Lung (tissue), 12 donors: ENCODE measurements around the gene APBB2. TPM values are rescaled to one million over a fixed set of nuclear protein-coding genes. Genes with fewer than 3 reads are reported as not detected.
A peak's percentile ranks its signal among the peaks of the same experiment; 100 is the strongest.

Experiments
- ATAC-seq: fragments of 200-7000 bp; cut with Tn5 transposase; one replicate; pipeline ENCODE4 v1.9.1; 2020; ENCODE audit warnings: moderate number of reproducible peaks; ENCODE audit not compliant: insufficient read depth, low FRiP score
- DNase-seq, 3 donors: peaks; one replicate each; pipeline ENCODE4 v3.0.0-alpha.2; 2013 to 2017
- H3K27ac ChIP-seq, 2 donors: one replicate each; pipeline ENCODE4 v1.5.1; 2013; ENCODE audit warnings: mild to moderate bottlenecking in 2 of 2, moderate library complexity in 2 of 2, control low read depth in 1 of 2, inconsistent platforms in 1 of 2, low read depth in 1 of 2, low read length in 1 of 2
- H3K27me3 ChIP-seq, 3 donors: one replicate each; pipeline ENCODE4 v1.5.1; 2013; ENCODE audit warnings: low read length in 2 of 3; ENCODE audit not compliant: control insufficient read depth in 3 of 3, insufficient read depth in 3 of 3
- H3K36me3 ChIP-seq, 4 donors: one replicate each; pipeline ENCODE4 v1.5.1; 2013; ENCODE audit warnings: low read length in 4 of 4, mild to moderate bottlenecking in 1 of 4, moderate library complexity in 1 of 4; ENCODE audit not compliant: control insufficient read depth in 4 of 4, insufficient read depth in 4 of 4
- H3K4me1 ChIP-seq, 5 donors: one replicate each; pipeline ENCODE4 v1.5.1; 2013; ENCODE audit warnings: low read length in 5 of 5, mild to moderate bottlenecking in 2 of 5, moderate library complexity in 1 of 5; ENCODE audit not compliant: control insufficient read depth in 5 of 5, insufficient read depth in 5 of 5
- H3K4me3 ChIP-seq: one replicate; pipeline ENCODE4 v1.5.1; 2013; ENCODE audit warnings: mild to moderate bottlenecking, control low read depth, moderate library complexity
- H3K9ac ChIP-seq, 2 donors: one replicate each; pipeline ENCODE4 v1.5.1; 2013; ENCODE audit warnings: low read length in 2 of 2, control low read depth in 1 of 2; ENCODE audit not compliant: insufficient read depth in 1 of 2
- H3K9me3 ChIP-seq, 4 donors: one replicate each; pipeline ENCODE4 v1.5.1; 2013; ENCODE audit warnings: low read length in 3 of 4, mild to moderate bottlenecking in 1 of 4, moderate library complexity in 1 of 4; ENCODE audit not compliant: control insufficient read depth in 4 of 4, insufficient read depth in 3 of 4
- CTCF ChIP-seq: IDR thresholded peaks from 2 replicates; pipeline ENCODE4 v1.5.1; 2012; ENCODE audit warnings: mild to moderate bottlenecking; ENCODE audit errors: control extremely low read depth, extremely low read depth
- WGBS, 2 donors: extraction: QIAGEN DNeasy Blood & Tissue Kit; methylation state at CpG; one replicate each; pipeline ENCODE4 v1.1.7; 2013; 5-methylcytosine and 5-hydroxymethylcytosine counted together
- polyA plus RNA-seq, 2 donors: library from polyadenylated mRNA; stranded (reverse); fragments of 200-250 nt; gene quantifications; one replicate each; pipeline ENCODE4 v1.2.1, GENCODE V29; 2013
- total RNA-seq, 2 donors: library from RNA; depleted of rRNA in 1 of 2; stranded (reverse); fragments of >200 nt in 1 of 2; gene quantifications; one replicate each; pipeline ENCODE4 v1.2.1, GENCODE V29; 2014 to 2021
- donor health status: control.
- donor health status: control.
- donor health status: Bipolar disorder and iron deficiency.
- donor health status: healthy.
- donor health status: DM: yes; HTN: yes; CAD: no.

Gene APBB2
- total and polyA plus RNA-seq, 4 donors = 13.3 to 99.0 (median 40.4) TPM

GRCh38 chr4:41106081-41106480, 108.3 kb downstream of the APBB2 start:
- no peak for TF ChIP-seq CTCF
- no peaks in the 10 kb centered on the region for H3K9me3 ChIP-seq
- no peak overlapping the region for H3K27ac ChIP-seq
- H3K36me3 ChIP-seq = no peaks in the 10 kb centered on the region
- DNase-seq (no peak), ATAC-seq (no peak)
- H3K4me1 ChIP-seq = peaks cover 0 to 14% (median 0%) of the 10 kb centered on the region in 5 donors
- H3K4me3 ChIP-seq = no peak overlapping the region
- H3K27me3 ChIP-seq = no peaks in the 10 kb centered on the region
- no peak overlapping the region for H3K9ac ChIP-seq

GRCh38 chr4:41104155-41104554, 110.2 kb downstream of the APBB2 start:
- no peaks in the 10 kb centered on the region for H3K36me3 ChIP-seq
- H3K27me3 ChIP-seq = no peaks in the 10 kb centered on the region
- no peak overlapping the region for H3K9ac ChIP-seq
- WGBS, 2 donors = 80 to 84% methylated on average over 3 of the region's 3 CpGs
- peaks cover 0 to 19% (median 0%) of the 10 kb centered on the region in 5 donors for H3K4me1 ChIP-seq
- H3K4me3 ChIP-seq = no peak overlapping the region
- TF ChIP-seq CTCF = no peak
- DNase-seq (no peak), ATAC-seq (no peak)
- no peaks in the 10 kb centered on the region for H3K9me3 ChIP-seq
- H3K27ac ChIP-seq = no peak overlapping the region

- Histone ChIP-seq H3K36me3 (no peaks in the 10 kb centered on the region), H3K4me1 (peaks cover 0 to 23% (median 0%) of the 10 kb centered on the region in 5 donors), H3K9ac (no peak overlapping the region), H3K9me3 (no peaks in the 10 kb centered on the region), H3K27me3 (no peaks in the 10 kb centered on the region), H3K27ac (no peak overlapping the region), H3K4me3 (no peak overlapping the region)
- DNase-seq (no peak), ATAC-seq (no peak)
- WGBS, 2 donors = 86 to 96% methylated on average over 3 of the region's 3 CpGs
- TF ChIP-seq CTCF = no peak
Observed at GRCh38 chr4:41103657-41104056, 110.7 kb downstream of the APBB2 start.

- H3K4me3 ChIP-seq = no peak overlapping the region
- H3K9ac ChIP-seq = no peak overlapping the region
- no peak overlapping the region for H3K27ac ChIP-seq
- peaks cover 0 to 33% (median 0%) of the 10 kb centered on the region in 5 donors for H3K4me1 ChIP-seq
- H3K27me3 ChIP-seq = no peaks in the 10 kb centered on the region
- ATAC-seq (no peak), DNase-seq (peak in 2 of 3 donors; percentile 39 to 57)
- 68 to 75% methylated on average over 9 of the region's 9 CpGs for WGBS, 2 donors
- TF ChIP-seq CTCF = no peak
- no peaks in the 10 kb centered on the region for H3K9me3 ChIP-seq
- no peaks in the 10 kb centered on the region for H3K36me3 ChIP-seq
Observed at GRCh38 chr4:41102414-41103092, 111.8 kb downstream of the APBB2 start.
